Measurements from ENCODE around the gene PTCD1.
"Not testable (repeated sequence)": the region's sequence is repeated elsewhere in the genome, so short reads cannot be mapped to it uniquely, and the experiment has no call there.

The PTCD1 gene

GRCh38 chr7:99387912-99388311 lies 50.7 kb downstream of the PTCD1 start:
- no peak for DNase-seq (ENCODE audit: low spot score)

- DNase-seq (ENCODE audit: low spot score) = not testable (repeated sequence)
These were observed 51.4 kb downstream of the PTCD1 start for GRCh38 chr7:99387239-99387635.

GRCh38 chr7:99386584-99387238 lies 51.9 kb downstream of the PTCD1 start:
- peak; percentile 58 for DNase-seq (ENCODE audit: low spot score)

- no peak for DNase-seq (ENCODE audit: low spot score)
These were observed 53.0 kb downstream of the PTCD1 start for GRCh38 chr7:99385564-99385963.

GRCh38 chr7:99384523-99384922 lies 54.1 kb downstream of the PTCD1 start:
- no peak for DNase-seq (ENCODE audit: low spot score)

- DNase-seq (ENCODE audit: low spot score) = no peak
These were observed 54.7 kb downstream of the PTCD1 start for GRCh38 chr7:99383791-99384370.

GRCh38 chr7:99383203-99383602 lies 55.4 kb downstream of the PTCD1 start:
- no peak for DNase-seq (ENCODE audit: low spot score)

- no peak for DNase-seq (ENCODE audit: low spot score)
These were observed 56.9 kb downstream of the PTCD1 start for GRCh38 chr7:99381664-99382075.

- no peak for DNase-seq (ENCODE audit: low spot score)
These were observed 57.6 kb downstream of the PTCD1 start for GRCh38 chr7:99380823-99381663.

GRCh38 chr7:99380032-99380822 lies 58.4 kb downstream of the PTCD1 start:
- DNase-seq (ENCODE audit: low spot score) = no peak

- DNase-seq (ENCODE audit: low spot score) = not testable (repeated sequence)
These were observed 58.9 kb downstream of the PTCD1 start for GRCh38 chr7:99379693-99380031.

- no peak for DNase-seq (ENCODE audit: low spot score)
These were observed 59.5 kb downstream of the PTCD1 start for GRCh38 chr7:99379043-99379577.

- DNase-seq (ENCODE audit: low spot score) = peak; percentile 72
These were observed 63.4 kb downstream of the PTCD1 start for GRCh38 chr7:99375070-99375807.

- peak; percentile 86 for DNase-seq (ENCODE audit: low spot score)
These were observed 64.2 kb downstream of the PTCD1 start, which contains the start of gene ARPC1B for GRCh38 chr7:99374111-99375064. Gene ARPC1B (plus strand): TSS chr7:99374730. CDS start chr7:99385715, 10,985 bp downstream.

- no peak for DNase-seq (ENCODE audit: low spot score)
These were observed 65.2 kb downstream of the PTCD1 start for GRCh38 chr7:99373091-99374066.

GRCh38 chr7:99372275-99373090 lies 66.1 kb downstream of the PTCD1 start:
- peak; percentile 81 for DNase-seq (ENCODE audit: low spot score)

- DNase-seq (ENCODE audit: low spot score) = no peak
These were observed 67.2 kb downstream of the PTCD1 start for GRCh38 chr7:99371376-99371920.
